Natural killer cell treated with Interleukin-12 subunit alpha and Interleukin-12 subunit beta and Interleukin-15 and Interleukin-18, amount 100 ng/mL, for 72 hours (primary cell): ENCODE data around the gene MLANA. TPM values are rescaled to one million over a fixed set of nuclear protein-coding genes. Genes with fewer than 3 reads are reported as not detected.
A peak's percentile ranks its signal among the peaks of the same experiment; 100 is the strongest.

ENCODE experiments used
- ATAC-seq, 2 donors: fragments of 150-1000 bp; cut with Tn5 transposase in 1 of 2; sonication (Bioruptor Pico), chemical (Tn5 transposase) in 1 of 2; 2 replicates each; pipeline ENCODE4 v1.10.0; 2021
- DNase-seq: peaks from one replicate; pipeline ENCODE4 v3.0.0; 2022; ENCODE audit warnings: low spot score
- H3K27ac Mint-ChIP-seq, 2 donors: 1 replicate in 1 of 2; 2 replicates in 1 of 2; pipeline ENCODE4 v1.8.0; 2022; ENCODE audit warnings: mixed read lengths in 2 of 2, mild to moderate bottlenecking in 1 of 2, moderate library complexity in 1 of 2
- H3K27me3 Mint-ChIP-seq, 2 donors: 1 replicate in 1 of 2; 2 replicates in 1 of 2; pipeline ENCODE4 v1.8.0; 2022; ENCODE audit warnings: mixed read lengths in 2 of 2
- H3K36me3 Mint-ChIP-seq: one replicate; pipeline ENCODE4 v1.8.0; 2022; ENCODE audit warnings: mixed read lengths
- H3K4me1 Mint-ChIP-seq, 2 donors: 1 replicate in 1 of 2; 2 replicates in 1 of 2; pipeline ENCODE4 v1.8.0; 2022; ENCODE audit warnings: low read depth in 2 of 2, mixed read lengths in 2 of 2, mild to moderate bottlenecking in 1 of 2
- H3K4me3 Mint-ChIP-seq: one replicate; pipeline ENCODE4 v1.8.0; 2022; ENCODE audit warnings: mixed read lengths
- H3K9me3 Mint-ChIP-seq: 2 replicates; pipeline ENCODE4 v1.8.0; 2022; ENCODE audit warnings: mixed read lengths
- total RNA-seq, 2 donors: library from RNA; stranded (reverse); gene quantifications; one replicate each; pipeline ENCODE4 v1.2.3, GENCODE V29; 2022

Gene MLANA
- not detected for total RNA-seq

GRCh38 chr9:5890641-5891040, at the start of gene MLANA:
TSS of gene MLANA (plus strand) at chr9:5890889. CDS start at chr9:5892475, 1,586 bp downstream.
- Mint-ChIP-seq H3K9me3 (no peaks in the 10 kb centered on the region), H3K4me1 (peaks cover 9 to 21% of the 10 kb centered on the region in 2 donors), H3K27ac (peak within 1 kb of the TSS in 1 of 2 donors; percentile 22), H3K27me3 (no peaks in the 10 kb centered on the region), H3K4me3 (no peak within 1 kb of the TSS), H3K36me3 (no peaks in the 10 kb centered on the region)
- DNase-seq (no peak), ATAC-seq (no peak)

GRCh38 chr9:5841771-5842573, 48.7 kb upstream of the MLANA start:
- Mint-ChIP-seq H3K9me3 (no peaks in the 10 kb centered on the region), H3K27ac (peak overlapping the region; percentile 78 to 92), H3K4me3 (peak overlapping the region; percentile 82), H3K27me3 (no peaks in the 10 kb centered on the region), H3K4me1 (peaks cover 62 to 68% of the 10 kb centered on the region in 2 donors), H3K36me3 (peaks cover 5% of the 10 kb centered on the region)
- DNase-seq (peak; percentile 87), ATAC-seq (peak; percentile 77 to 82)

GRCh38 chr9:5842929-5843793, 47.5 kb upstream of the MLANA start:
- peaks cover 5% of the 10 kb centered on the region for H3K36me3 Mint-ChIP-seq
- H3K27ac Mint-ChIP-seq = peak overlapping the region; percentile 87 to 92
- ATAC-seq (no peak), DNase-seq (no peak)
- no peaks in the 10 kb centered on the region for H3K9me3 Mint-ChIP-seq
- H3K4me3 Mint-ChIP-seq = peak overlapping the region; percentile 78
- H3K27me3 Mint-ChIP-seq = no peaks in the 10 kb centered on the region
- peaks cover 67 to 72% of the 10 kb centered on the region in 2 donors for H3K4me1 Mint-ChIP-seq

- H3K36me3 Mint-ChIP-seq = peaks cover 5% of the 10 kb centered on the region
- no peak for DNase-seq
- peak overlapping the region; percentile 78 for H3K4me3 Mint-ChIP-seq
- H3K27ac Mint-ChIP-seq = peak overlapping the region; percentile 87 to 92
- peaks cover 73 to 78% of the 10 kb centered on the region in 2 donors for H3K4me1 Mint-ChIP-seq
- no peaks in the 10 kb centered on the region for H3K27me3 Mint-ChIP-seq
- ATAC-seq = peak in 1 of 2 donors; percentile 28
- H3K9me3 Mint-ChIP-seq = no peaks in the 10 kb centered on the region
Observed at GRCh38 chr9:5843794-5844471, 46.8 kb upstream of the MLANA start.

GRCh38 chr9:5845157-5845531, 45.5 kb upstream of the MLANA start:
- Mint-ChIP-seq H3K27ac (peak overlapping the region; percentile 87 to 92), H3K27me3 (no peaks in the 10 kb centered on the region), H3K36me3 (peaks cover 5% of the 10 kb centered on the region), H3K9me3 (no peaks in the 10 kb centered on the region), H3K4me3 (peak overlapping the region; percentile 78), H3K4me1 (peaks cover 76 to 81% of the 10 kb centered on the region in 2 donors)
- DNase-seq (no peak), ATAC-seq (no peak)

- H3K9me3 Mint-ChIP-seq = no peaks in the 10 kb centered on the region
- H3K27me3 Mint-ChIP-seq = no peaks in the 10 kb centered on the region
- H3K4me3 Mint-ChIP-seq = peak overlapping the region; percentile 78
- DNase-seq (no peak), ATAC-seq (no peak)
- peaks cover 81 to 83% of the 10 kb centered on the region in 2 donors for H3K4me1 Mint-ChIP-seq
- peak overlapping the region; percentile 87 to 92 for H3K27ac Mint-ChIP-seq
- H3K36me3 Mint-ChIP-seq = peaks cover 5% of the 10 kb centered on the region
Observed at GRCh38 chr9:5846096-5846495, 44.6 kb upstream of the MLANA start.

GRCh38 chr9:5846501-5846921, 44.2 kb upstream of the MLANA start:
- peaks cover 5% of the 10 kb centered on the region for H3K36me3 Mint-ChIP-seq
- no peak for DNase-seq
- peaks cover 81 to 83% of the 10 kb centered on the region in 2 donors for H3K4me1 Mint-ChIP-seq
- peak overlapping the region in 1 of 2 donors; percentile 92 for H3K27ac Mint-ChIP-seq
- H3K27me3 Mint-ChIP-seq = no peaks in the 10 kb centered on the region
- H3K4me3 Mint-ChIP-seq = no peak overlapping the region
- H3K9me3 Mint-ChIP-seq = no peaks in the 10 kb centered on the region
- ATAC-seq = no peak

GRCh38 chr9:5848372-5848882, 42.3 kb upstream of the MLANA start:
- Mint-ChIP-seq H3K4me3 (no peak overlapping the region), H3K27ac (peak overlapping the region; percentile 2 to 92)

GRCh38 chr9:5850724-5851122, 40.0 kb upstream of the MLANA start:
- Mint-ChIP-seq H3K27ac (peak overlapping the region; percentile 70 to 92), H3K27me3 (no peaks in the 10 kb centered on the region), H3K9me3 (no peaks in the 10 kb centered on the region), H3K4me3 (peak overlapping the region; percentile 69), H3K4me1 (peaks cover 70 to 71% of the 10 kb centered on the region in 2 donors), H3K36me3 (no peaks in the 10 kb centered on the region)
- ATAC-seq (no peak), DNase-seq (no peak)

More at GRCh38 chr9:5848372-5848882, 42.3 kb upstream of the MLANA start:
- Mint-ChIP-seq H3K4me1 (peaks cover 81 to 83% of the 10 kb centered on the region in 2 donors), H3K27me3 (no peaks in the 10 kb centered on the region), H3K36me3 (no peaks in the 10 kb centered on the region), H3K9me3 (no peaks in the 10 kb centered on the region)
- ATAC-seq = no peak
- DNase-seq = no peak

- H3K36me3 Mint-ChIP-seq = no peaks in the 10 kb centered on the region
- H3K27me3 Mint-ChIP-seq = no peaks in the 10 kb centered on the region
- ATAC-seq = peak; percentile 96 to 99
- H3K27ac Mint-ChIP-seq = peak overlapping the region; percentile 70 to 92
- DNase-seq = peak; percentile 85
- H3K4me3 Mint-ChIP-seq = peak overlapping the region; percentile 69
- no peaks in the 10 kb centered on the region for H3K9me3 Mint-ChIP-seq
- peaks cover 63 to 66% of the 10 kb centered on the region in 2 donors for H3K4me1 Mint-ChIP-seq
Observed at GRCh38 chr9:5851445-5851844, 39.2 kb upstream of the MLANA start.

GRCh38 chr9:5852987-5853386, 37.7 kb upstream of the MLANA start:
- Mint-ChIP-seq H3K27me3 (no peaks in the 10 kb centered on the region), H3K27ac (peak overlapping the region; percentile 70 to 92), H3K4me3 (peak overlapping the region; percentile 65), H3K4me1 (peaks cover 57 to 61% of the 10 kb centered on the region in 2 donors), H3K36me3 (no peaks in the 10 kb centered on the region), H3K9me3 (no peaks in the 10 kb centered on the region)
- DNase-seq = no peak
- ATAC-seq = no peak

GRCh38 chr9:5853617-5854016, 37.1 kb upstream of the MLANA start:
- Mint-ChIP-seq H3K4me3 (peak overlapping the region; percentile 65), H3K27me3 (no peaks in the 10 kb centered on the region), H3K27ac (peak overlapping the region; percentile 70 to 92), H3K4me1 (peaks cover 50 to 56% of the 10 kb centered on the region in 2 donors), H3K9me3 (no peaks in the 10 kb centered on the region), H3K36me3 (no peaks in the 10 kb centered on the region)
- peak in 1 of 2 donors; percentile 41 for ATAC-seq
- DNase-seq = no peak
